ENCODE results near the gene CTBS. TPM values are rescaled to one million over a fixed set of nuclear protein-coding genes. Genes with fewer than 3 reads are reported as not detected.

Gene CTBS
- total and polyA plus RNA-seq, 2 experiments from 2014 or later, result 25.4 to 33.6 TPM

DNA sequence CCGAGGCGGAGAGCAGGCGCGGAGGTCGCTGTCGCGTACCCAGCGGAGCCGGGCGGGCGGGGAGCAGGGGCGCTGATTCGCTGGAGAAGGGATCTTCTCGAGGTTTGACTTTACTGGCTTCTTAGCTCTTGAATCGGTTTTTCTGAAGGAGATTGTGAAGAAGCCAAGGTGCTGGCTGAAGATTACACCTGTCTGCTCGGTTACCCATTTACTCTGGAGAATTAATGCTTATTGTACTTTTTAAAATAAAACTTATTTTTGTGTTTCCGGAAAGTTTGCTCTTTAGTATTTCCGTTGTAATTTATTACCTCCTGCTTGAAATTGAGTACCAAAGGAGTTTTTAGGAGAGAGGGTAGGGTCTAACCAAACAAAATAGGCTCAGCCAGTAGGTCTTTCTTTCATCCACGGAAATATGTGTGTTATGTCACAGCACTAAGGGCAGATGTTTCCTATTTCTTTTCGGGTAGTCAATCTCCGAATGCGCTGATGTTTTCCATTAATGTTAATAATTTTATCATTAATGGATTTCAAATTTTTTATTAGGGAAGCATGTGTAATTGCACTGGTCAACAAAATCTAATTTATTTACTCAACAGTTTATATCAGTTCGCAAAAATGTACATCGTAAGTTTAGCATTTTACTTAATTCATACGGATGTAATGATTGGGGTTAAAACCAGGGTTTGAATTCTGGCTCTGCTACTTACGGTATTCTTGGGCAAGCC lies 67.3 kb downstream of the CTBS start:
- H3K27me3 ChIP-seq, result no peaks in the 10 kb centered on the region
- H3K4me2 ChIP-seq, result peak overlapping the region; percentile 84
- no peaks in the 10 kb centered on the region for H3K9me2 ChIP-seq (replicated peaks; ENCODE audit: insufficient read depth)
- peaks cover 50% of the 10 kb centered on the region for H3K79me2 ChIP-seq
- TF ChIP-seq EZH2phosphoT487 (IDR thresholded peaks at IDR 0.05; ENCODE audit: low read depth, severe bottlenecking, unreplicated experiment) (no peak), EZH2 (IDR thresholded peaks at IDR 0.05; ENCODE audit: borderline replicate concordance) (no peak)
- TF ChIP-seq, protein P1, sequence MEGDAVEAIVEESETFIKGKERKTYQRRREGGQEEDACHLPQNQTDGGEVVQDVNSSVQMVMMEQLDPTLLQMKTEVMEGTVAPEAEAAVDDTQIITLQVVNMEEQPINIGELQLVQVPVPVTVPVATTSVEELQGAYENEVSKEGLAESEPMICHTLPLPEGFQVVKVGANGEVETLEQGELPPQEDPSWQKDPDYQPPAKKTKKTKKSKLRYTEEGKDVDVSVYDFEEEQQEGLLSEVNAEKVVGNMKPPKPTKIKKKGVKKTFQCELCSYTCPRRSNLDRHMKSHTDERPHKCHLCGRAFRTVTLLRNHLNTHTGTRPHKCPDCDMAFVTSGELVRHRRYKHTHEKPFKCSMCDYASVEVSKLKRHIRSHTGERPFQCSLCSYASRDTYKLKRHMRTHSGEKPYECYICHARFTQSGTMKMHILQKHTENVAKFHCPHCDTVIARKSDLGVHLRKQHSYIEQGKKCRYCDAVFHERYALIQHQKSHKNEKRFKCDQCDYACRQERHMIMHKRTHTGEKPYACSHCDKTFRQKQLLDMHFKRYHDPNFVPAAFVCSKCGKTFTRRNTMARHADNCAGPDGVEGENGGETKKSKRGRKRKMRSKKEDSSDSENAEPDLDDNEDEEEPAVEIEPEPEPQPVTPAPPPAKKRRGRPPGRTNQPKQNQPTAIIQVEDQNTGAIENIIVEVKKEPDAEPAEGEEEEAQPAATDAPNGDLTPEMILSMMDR (IDR thresholded peaks at IDR 0.05; ENCODE audit: poor library complexity), result no peak
- 16% methylated on average over 26 of the region's 26 CpGs for WGBS (ENCODE audit: low lambda C conversion rate, missing lambda C conversion rate)
- no peaks in the 10 kb centered on the region for H3K36me3 ChIP-seq (replicated peaks; ENCODE audit: insufficient read depth, low read depth)
- H3K27ac ChIP-seq, result peak overlapping the region; percentile 98
- H3K4me1 ChIP-seq (ENCODE audit: insufficient read depth), result peaks cover 20% of the 10 kb centered on the region
- peak overlapping the region; percentile 69 for H2AFZ ChIP-seq
- H3K9me3 ChIP-seq (ENCODE audit: low read depth), result no peaks in the 10 kb centered on the region
- DNase-seq (ENCODE audit: low spot score), result no peak
- H4K20me1 ChIP-seq (ENCODE audit: insufficient read depth, poor library complexity, severe bottlenecking), result peaks cover 30% of the 10 kb centered on the region
- H3K4me3 ChIP-seq, result peak overlapping the region; percentile 79

DNA sequence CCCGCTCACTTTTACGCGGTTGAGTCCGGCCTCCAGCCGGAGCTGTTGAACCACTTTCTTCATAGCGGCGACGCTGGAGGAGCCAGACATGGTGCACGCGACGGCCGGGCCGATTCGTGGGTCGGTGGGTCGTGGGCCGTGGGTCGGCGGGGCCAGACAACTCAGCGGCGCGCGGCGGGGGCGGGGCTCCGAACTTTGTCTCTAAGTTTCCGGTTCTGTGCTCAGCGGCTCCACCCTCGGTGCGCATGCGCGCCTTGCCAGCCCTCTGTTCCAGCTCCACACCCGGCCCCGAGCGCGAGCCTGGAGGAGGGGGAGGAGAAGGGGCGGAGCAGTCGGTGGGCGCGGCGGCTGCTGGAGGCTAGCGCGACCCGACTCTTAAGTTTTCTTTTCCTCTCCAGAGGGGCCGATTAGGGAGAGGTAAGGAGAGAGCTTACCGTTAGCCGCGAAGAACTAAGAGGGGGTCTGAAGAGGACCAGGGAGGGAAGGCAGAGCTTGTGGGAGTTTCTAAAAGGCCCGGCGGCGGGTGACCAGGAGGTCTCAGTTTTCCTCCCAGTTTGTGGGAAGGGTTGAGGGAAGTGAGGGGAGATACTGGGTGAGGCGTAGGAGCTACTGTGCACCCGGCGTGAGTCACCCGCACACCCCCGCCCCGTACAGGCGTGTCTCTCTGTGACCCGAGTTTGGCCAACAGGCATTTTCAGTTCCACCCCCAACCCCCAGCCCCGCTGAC lies 68.1 kb downstream of the CTBS start, which contains the start of the genes GNG5 and SPATA1:
Gene GNG5 (minus strand): TSS at position 580 of the 727 bp plus-strand sequence. CDS start 490 bp downstream, at position 90.
Gene SPATA1 (plus strand): TSS at position 385 of the 727 bp plus-strand sequence. CDS start 9,974 bp downstream, outside the sequence.
- Histone ChIP-seq H3K27ac (peak within 1 kb of the TSS; percentile 98), H3K27me3 (no peaks in the 10 kb centered on the region), H3K4me1 (ENCODE audit: insufficient read depth) (peaks cover 20% of the 10 kb centered on the region), H3K79me2 (peaks cover 57% of the 10 kb centered on the region), H4K20me1 (ENCODE audit: insufficient read depth, poor library complexity, severe bottlenecking) (peaks cover 36% of the 10 kb centered on the region), H3K36me3 (replicated peaks; ENCODE audit: insufficient read depth, low read depth) (no peaks in the 10 kb centered on the region), H2AFZ (peak within 1 kb of the TSS; percentile 69), H3K9me3 (ENCODE audit: low read depth) (no peaks in the 10 kb centered on the region), H3K4me2 (peak within 1 kb of the TSS; percentile 84), H3K4me3 (peak within 1 kb of the TSS; percentile 95), H3K9me2 (replicated peaks; ENCODE audit: insufficient read depth) (no peaks in the 10 kb centered on the region)
- 3% methylated on average over 39 of the region's 60 CpGs for WGBS (ENCODE audit: low lambda C conversion rate, missing lambda C conversion rate)
- DNase-seq (ENCODE audit: low spot score), result peak; percentile 99
- TF ChIP-seq EZH2 (IDR thresholded peaks at IDR 0.05; ENCODE audit: borderline replicate concordance), result no peak
- TF ChIP-seq, protein P1 (IDR thresholded peaks at IDR 0.05; ENCODE audit: poor library complexity), result no peak
- no peak for TF ChIP-seq EZH2phosphoT487 (IDR thresholded peaks at IDR 0.05; ENCODE audit: low read depth, severe bottlenecking, unreplicated experiment)

DNA sequence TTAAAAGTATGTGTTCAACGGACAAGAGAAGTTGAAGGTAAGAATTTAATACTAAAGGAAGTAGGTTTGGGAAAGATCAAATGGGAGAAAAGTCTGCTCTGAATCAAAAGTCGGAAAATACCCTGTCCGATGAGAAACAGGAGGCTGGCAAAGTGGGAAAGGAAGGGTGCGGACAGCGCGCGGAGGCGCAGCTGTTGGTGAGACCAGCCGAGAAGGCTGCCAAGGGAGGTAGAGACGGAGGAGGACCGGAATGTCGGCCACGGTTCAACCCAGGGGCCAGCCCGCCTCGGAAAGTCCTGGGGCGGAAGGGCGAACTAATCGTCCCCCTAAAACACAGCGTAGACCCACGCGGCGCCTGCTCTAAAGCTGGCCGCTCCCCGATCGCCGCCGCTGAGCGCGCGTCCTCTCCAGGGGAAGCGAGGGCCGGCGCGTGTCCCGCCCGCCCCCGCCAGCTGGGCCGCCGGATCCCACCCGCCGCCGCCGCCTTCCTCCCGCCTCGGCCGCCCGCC lies 68.7 kb downstream of the CTBS start:
- no peaks in the 10 kb centered on the region for H3K27me3 ChIP-seq
- peak overlapping the region; percentile 83 for H3K4me2 ChIP-seq
- peak overlapping the region; percentile 57 for H2AFZ ChIP-seq
- peak overlapping the region; percentile 98 for H3K27ac ChIP-seq
- H4K20me1 ChIP-seq (ENCODE audit: insufficient read depth, poor library complexity, severe bottlenecking), result peaks cover 42% of the 10 kb centered on the region
- H3K9me2 ChIP-seq (replicated peaks; ENCODE audit: insufficient read depth), result no peaks in the 10 kb centered on the region
- DNase-seq (ENCODE audit: low spot score), result peak; percentile 83
- peaks cover 63% of the 10 kb centered on the region for H3K79me2 ChIP-seq
- TF ChIP-seq, protein P1 (IDR thresholded peaks at IDR 0.05; ENCODE audit: poor library complexity), result no peak
- no peak for TF ChIP-seq EZH2 (IDR thresholded peaks at IDR 0.05; ENCODE audit: borderline replicate concordance)
- no peak for TF ChIP-seq EZH2phosphoT487 (IDR thresholded peaks at IDR 0.05; ENCODE audit: low read depth, severe bottlenecking, unreplicated experiment)
- H3K9me3 ChIP-seq (ENCODE audit: low read depth), result no peaks in the 10 kb centered on the region
- H3K4me3 ChIP-seq, result peak overlapping the region; percentile 95
- 1% methylated on average over 40 of the region's 47 CpGs for WGBS (ENCODE audit: low lambda C conversion rate, missing lambda C conversion rate)
- H3K4me1 ChIP-seq (ENCODE audit: insufficient read depth), result peaks cover 20% of the 10 kb centered on the region
- H3K36me3 ChIP-seq (replicated peaks; ENCODE audit: insufficient read depth, low read depth), result no peaks in the 10 kb centered on the region

Data from hepatocyte (in vitro differentiated cells).